AG04449 (cell line): ENCODE data around the gene PLD3.
"Not testable (repeated sequence)": the region's sequence is repeated elsewhere in the genome, so short reads cannot be mapped to it uniquely, and the experiment has no call there.

Source experiments
- CTCF ChIA-PET: fragments of 350-600 bp; formaldehyde crosslinking; extraction: SDS; loops from one replicate; lab custom pipeline; 2021; ENCODE audit warnings: antibody characterized with exemption; lab: Yijun Ruan, JAX
- POLR2A ChIA-PET: fragments of 400-600, 350-600 bp; formaldehyde crosslinking; extraction: SDS; loops from one replicate; lab custom pipeline; 2020; ENCODE audit warnings: antibody characterized with exemption, inconsistent platforms; lab: Yijun Ruan, JAX
- DNase-seq: peaks from one replicate; pipeline ENCODE4 v3.0.0-alpha.2; 2010; ENCODE audit warnings: low read depth, low spot score
- H3K4me3 ChIP-seq: 2 replicates; pipeline ENCODE4 v1.5.1; 2011; ENCODE audit warnings: low read depth, mild to moderate bottlenecking, control low read depth, low read length
- TF ChIP-seq, protein P1 (sequence below): IDR thresholded peaks from one replicate; pipeline ENCODE4 v1.5.1; 2011; ENCODE audit warnings: mild to moderate bottlenecking, moderate library complexity, low read length, control low read depth, inconsistent platforms; ENCODE audit not compliant: insufficient read depth; ENCODE audit errors: missing control alignments

PLD3 gene

GRCh38 chr19:40397568-40397906 lies 49.0 kb downstream of the PLD3 start:
- ChIA-PET CTCF (interaction anchor here (1.8 kb wide), 1 partner anchor 23 kb away, joined by 5 read pairs; no protein-coding TSS in a partner anchor), POLR2A (no interaction called here)
- TF ChIP-seq, protein P1, sequence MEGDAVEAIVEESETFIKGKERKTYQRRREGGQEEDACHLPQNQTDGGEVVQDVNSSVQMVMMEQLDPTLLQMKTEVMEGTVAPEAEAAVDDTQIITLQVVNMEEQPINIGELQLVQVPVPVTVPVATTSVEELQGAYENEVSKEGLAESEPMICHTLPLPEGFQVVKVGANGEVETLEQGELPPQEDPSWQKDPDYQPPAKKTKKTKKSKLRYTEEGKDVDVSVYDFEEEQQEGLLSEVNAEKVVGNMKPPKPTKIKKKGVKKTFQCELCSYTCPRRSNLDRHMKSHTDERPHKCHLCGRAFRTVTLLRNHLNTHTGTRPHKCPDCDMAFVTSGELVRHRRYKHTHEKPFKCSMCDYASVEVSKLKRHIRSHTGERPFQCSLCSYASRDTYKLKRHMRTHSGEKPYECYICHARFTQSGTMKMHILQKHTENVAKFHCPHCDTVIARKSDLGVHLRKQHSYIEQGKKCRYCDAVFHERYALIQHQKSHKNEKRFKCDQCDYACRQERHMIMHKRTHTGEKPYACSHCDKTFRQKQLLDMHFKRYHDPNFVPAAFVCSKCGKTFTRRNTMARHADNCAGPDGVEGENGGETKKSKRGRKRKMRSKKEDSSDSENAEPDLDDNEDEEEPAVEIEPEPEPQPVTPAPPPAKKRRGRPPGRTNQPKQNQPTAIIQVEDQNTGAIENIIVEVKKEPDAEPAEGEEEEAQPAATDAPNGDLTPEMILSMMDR = no peak
- H3K4me3 ChIP-seq = no peak overlapping the region
- DNase-seq = no peak

DNA sequence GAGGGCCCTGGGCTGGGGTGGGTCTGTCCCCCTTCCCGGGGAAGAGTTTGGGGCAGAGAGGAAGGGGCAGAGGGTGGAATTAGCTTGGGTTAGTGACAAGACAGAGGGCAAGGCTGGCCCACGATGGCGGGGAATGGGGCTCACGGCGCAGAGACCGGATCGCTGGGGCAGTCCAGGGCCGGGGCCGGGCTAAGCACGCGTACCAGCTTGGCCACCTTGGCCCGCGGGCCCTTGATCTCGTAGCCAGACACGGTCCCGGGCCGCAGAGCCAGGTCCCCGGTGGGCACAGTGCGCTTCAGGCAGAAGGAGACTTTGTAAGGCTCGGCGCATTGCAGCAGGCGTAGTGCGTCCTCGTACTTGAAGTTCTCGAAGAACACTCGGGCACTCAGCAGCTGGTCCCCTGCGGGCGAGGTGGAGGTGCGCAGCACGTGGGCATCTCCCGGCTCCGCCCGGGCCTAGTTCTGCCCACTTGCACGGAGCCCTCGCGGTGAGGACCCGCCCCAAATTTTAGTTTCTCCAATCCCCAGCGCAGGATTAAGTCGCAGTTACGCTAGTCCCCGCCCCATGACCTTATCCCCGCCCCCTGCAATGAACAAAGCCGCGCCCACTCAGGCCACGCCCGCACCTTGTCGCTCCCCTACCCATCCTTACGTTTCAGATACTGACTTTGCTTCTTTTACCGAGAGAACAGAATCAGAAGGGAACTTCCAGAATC lies 50.1 kb downstream of the PLD3 start:
- POLR2A ChIA-PET = no interaction called here
- no peak overlapping the region for H3K4me3 ChIP-seq
- CTCF ChIA-PET = interaction anchor here (1.8 kb wide), 1 partner anchor 22 kb away, joined by 5 read pairs; no protein-coding TSS in a partner anchor
- no peak for DNase-seq
- TF ChIP-seq, protein P1 = no peak

DNA sequence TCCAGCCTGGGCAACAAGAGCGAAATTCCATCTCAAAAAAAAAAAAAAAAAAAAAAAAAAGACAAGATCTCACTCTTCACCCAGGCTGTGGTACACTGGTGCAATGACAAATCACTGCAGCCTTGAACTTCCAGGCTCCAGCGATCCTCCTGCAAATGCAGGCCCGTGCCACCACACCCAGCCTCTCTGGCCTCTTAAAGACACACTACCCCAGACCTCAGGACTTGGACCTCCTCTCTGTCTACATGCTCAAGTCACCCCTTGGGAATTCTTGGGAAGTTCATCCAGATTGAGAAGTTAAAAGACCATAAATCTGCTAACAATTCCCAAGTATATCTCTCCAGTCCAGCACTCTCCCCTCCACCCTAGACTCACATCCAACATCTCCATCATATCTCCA lies 52.1 kb downstream of the PLD3 start:
- TF ChIP-seq, protein P1 = no peak
- CTCF ChIA-PET = interaction anchor here (1.5 to 2.6 kb wide), 3 partner anchors 20 to 121 kb away, joined by 5 to 7 read pairs (median 6); no protein-coding TSS in a partner anchor
- POLR2A ChIA-PET = no interaction called here
- no peak for DNase-seq
- no peak overlapping the region for H3K4me3 ChIP-seq

DNA sequence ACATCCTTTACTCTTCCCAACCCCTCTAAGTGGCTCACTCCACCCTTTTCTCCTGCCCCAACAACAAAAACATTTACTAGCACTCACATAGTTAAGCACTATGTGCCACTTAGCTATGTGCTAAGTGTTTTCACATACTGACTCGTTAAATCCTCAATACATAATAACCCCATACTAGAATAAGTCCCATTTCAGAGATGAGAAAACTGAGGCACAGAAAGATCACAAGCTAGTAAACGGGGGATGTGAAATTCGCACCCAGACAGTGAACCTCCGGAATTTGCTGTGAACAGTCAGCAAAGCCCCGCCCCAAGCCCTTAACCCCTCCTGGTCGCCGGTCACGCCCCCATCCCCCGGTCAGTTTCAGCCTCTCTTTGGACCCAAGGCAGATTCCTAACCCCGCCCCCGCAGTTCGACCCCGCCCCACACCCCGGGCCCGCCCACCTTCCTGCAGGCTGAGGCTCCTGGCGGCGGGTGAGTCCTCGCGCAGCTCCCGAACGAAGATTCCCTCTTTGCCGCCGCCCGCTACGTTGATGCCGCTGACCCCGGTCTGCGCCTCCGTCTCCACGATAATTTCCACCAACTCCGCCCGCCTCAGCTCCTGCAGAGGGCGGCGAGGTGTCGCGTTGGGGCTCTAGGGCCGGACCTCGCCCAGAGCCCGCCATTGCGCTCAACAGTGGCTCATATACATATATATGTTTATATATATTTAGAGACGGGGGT lies 54.9 kb downstream of the PLD3 start:
- POLR2A ChIA-PET = interaction anchor here (1.0 to 2.4 kb wide), 5 partner anchors 10 to 60 kb away, joined by 3 to 10 read pairs (median 5); partner anchors contain the start of genes PRX and SERTAD1
- H3K4me3 ChIP-seq = peak overlapping the region; percentile 61
- DNase-seq = peak; percentile 28
- TF ChIP-seq, protein P1 = no peak
- CTCF ChIA-PET = interaction anchor here (0.6 to 2.7 kb wide), 8 partner anchors 9 to 98 kb away, joined by 3 to 17 read pairs (median 4); partner anchors contain the start of genes BLVRB and PRX

DNA sequence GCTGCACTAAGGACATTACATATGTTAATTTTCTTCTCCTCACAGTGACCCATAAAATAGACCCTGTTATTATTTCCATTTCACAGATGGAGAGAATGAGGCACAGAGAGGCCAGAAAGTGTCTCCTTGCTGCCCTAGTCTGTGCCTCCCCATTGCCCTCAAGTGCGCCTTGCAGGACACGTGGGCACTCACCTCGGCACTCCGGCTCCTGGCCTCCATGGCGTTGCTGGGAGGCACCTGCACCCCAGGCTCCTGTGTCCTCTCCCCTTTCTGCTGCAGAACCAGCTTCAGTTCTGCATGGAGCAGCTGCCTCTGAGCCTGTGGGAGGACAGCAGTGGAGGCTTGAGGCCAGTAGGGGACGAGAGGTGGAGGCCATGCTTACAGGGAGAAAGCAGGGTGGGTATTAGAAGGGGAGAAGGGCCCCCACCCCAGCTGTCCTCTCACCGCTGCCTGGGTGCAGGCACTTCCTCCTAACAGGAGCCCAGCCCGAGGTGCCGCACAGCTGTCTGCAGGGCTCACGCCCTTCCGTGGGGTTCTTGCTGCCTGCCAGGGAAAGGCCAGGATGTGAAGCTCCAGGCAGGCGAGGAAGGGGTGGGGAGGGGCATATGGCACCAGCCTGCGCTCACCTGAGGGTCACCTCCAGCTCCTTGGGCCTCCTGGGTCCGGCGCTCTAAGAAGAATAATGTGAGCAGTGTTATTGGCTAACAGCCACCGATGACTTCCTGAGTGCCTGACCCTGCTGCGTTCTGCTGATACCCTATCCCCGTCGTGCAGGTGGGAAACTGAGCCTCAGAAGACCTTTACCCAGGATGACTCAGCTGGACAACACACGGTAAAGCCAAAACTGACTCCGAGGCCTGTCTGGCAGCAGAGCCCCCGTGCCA lies 59.5 kb downstream of the PLD3 start:
- H3K4me3 ChIP-seq = no peak overlapping the region
- DNase-seq = no peak
- POLR2A ChIA-PET = interaction anchor here (1.2 kb wide), 1 partner anchor 10 kb away, joined by 3 read pairs; no protein-coding TSS in a partner anchor
- CTCF ChIA-PET = interaction anchor here (7.3 kb wide), 1 partner anchor 12 kb away, joined by 62 read pairs; no protein-coding TSS in a partner anchor
- TF ChIP-seq, protein P1 = no peak

- not testable (repeated sequence) for DNase-seq, H3K4me3 ChIP-seq
- ChIA-PET CTCF (interaction anchor here (7.3 kb wide), 1 partner anchor 12 kb away, joined by 62 read pairs; no protein-coding TSS in a partner anchor), POLR2A (interaction anchor here (0.6 to 1.2 kb wide), 2 partner anchors 9 to 728 kb away, joined by 3 read pairs; no protein-coding TSS in a partner anchor)
Measured at GRCh38 chr19:40408598-40408925, 60.1 kb downstream of the PLD3 start.
